Islet of Langerhans (tissue), 1 donor: ENCODE measurements around the gene NAA15.
"Not testable (repeated sequence)": the region's sequence is repeated elsewhere in the genome, so short reads cannot be mapped to it uniquely, and the experiment has no call there.

Experiments used
- FAIRE-seq: peaks from one replicate; lab custom pipeline; 2011; peaks lifted over from hg19 to GRCh38; lab: Jason Lieb, UNC

The NAA15 gene

GRCh38 chr4:139453041-139453370 is 151.7 kb downstream of the NAA15 start:
- peak; percentile 80 for FAIRE-seq

GRCh38 chr4:139453371-139454110 is 152.2 kb downstream of the NAA15 start:
- no peak for FAIRE-seq

DNA sequence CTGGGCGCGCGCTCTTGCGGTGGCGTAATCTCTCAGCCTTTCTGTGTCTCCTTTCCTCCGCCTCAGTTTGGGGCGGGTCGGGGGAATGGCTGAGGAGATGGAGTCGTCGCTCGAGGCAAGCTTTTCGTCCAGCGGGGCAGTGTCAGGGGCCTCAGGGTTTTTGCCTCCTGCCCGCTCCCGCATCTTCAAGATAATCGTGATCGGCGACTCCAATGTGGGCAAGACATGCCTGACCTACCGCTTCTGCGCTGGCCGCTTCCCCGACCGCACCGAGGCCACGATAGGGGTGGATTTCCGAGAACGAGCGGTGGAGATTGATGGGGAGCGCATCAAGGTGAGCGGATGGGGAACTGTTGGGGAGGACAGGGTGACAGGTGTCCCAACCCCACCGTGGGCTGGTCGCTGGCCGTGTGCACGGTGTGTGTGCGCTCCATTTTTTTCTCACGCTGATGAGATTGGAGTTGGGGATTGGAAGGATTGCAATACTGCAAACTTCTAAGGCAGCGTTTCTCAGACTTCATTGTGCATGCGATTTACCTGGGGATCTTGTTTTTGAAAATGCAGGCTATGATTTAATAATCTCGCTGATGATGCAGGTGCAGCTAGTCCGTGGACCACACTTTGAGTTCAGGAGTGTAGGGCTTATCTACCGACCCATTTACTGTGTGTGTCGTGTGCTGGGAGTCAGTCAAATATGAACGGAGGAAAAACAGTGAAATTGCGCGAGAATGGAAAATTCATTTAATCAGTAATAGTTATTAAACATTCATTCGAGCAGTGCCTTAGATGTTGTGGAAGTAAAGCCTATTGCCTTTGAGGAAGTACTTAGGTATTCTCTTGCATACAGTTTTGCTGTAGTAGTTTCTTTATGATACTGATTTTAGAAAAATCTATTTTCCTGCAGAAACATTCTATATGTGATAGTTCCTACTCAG is 153.1 kb downstream of the NAA15 start, which contains the start of gene RAB33B:
Gene RAB33B, plus strand, starts transcription at position 11 of the 935 bp plus-strand sequence. Its CDS starts 75 bp downstream, at position 86.
- no peak for FAIRE-seq

- FAIRE-seq = no peak
Observed at GRCh38 chr4:139455126-139455538, 153.8 kb downstream of the NAA15 start.

DNA sequence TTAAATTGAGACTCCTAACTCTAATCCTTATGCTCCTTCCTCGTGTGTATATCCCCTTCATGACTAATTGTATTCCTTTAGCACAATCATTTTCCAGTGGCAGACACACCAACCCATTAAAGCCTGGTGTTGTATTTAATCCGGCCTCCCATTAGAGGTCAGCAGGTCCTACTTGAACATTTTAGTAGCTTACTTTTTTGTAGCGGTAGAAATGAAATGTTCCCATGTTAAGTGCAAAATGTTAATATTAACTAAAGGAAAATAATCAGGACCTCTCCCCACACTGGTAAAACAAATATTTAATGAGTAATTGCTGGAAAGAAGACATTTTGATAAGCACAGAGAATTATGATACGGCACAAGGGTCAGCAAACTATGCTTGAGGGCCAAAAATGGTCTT is 156.0 kb downstream of the NAA15 start:
- peak; percentile 30 for FAIRE-seq

DNA sequence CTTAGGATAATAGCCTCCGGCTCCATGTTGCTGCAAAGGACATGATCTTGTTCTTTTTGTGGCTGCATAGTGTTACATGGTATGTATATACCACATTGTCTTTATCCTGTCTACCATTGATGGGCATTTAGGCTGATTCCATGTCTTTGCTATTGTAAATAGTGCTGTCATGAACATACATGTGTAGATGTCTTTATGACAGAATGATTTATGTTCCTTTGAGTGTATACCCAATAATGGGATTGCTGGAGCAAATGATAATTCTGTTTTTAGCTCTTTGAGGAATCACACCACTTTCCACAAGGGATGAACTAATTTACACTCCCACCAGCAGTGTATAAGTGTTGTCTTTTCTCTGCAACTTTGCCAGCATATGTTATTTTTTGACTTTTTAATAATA is 157.2 kb downstream of the NAA15 start:
- no peak for FAIRE-seq

DNA sequence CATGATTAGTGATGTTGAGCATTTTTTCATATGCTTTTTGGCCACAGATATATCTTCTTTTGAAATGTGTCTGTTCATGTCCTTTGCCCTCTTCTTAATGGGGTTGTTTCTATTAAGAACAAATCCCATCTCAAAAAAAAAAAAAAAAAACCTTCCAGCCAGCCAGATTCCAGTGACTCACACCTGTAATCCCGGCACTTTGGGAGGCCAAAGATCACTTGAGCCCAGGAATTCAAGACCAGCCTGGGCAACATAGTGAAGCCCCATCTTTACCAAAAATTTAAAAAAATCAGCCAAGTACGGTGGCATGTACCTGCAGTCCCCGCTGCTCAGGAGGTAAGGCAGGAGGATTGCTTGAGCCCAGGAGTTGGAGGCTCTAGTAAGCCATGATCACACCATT is 157.7 kb downstream of the NAA15 start:
- no peak for FAIRE-seq

DNA sequence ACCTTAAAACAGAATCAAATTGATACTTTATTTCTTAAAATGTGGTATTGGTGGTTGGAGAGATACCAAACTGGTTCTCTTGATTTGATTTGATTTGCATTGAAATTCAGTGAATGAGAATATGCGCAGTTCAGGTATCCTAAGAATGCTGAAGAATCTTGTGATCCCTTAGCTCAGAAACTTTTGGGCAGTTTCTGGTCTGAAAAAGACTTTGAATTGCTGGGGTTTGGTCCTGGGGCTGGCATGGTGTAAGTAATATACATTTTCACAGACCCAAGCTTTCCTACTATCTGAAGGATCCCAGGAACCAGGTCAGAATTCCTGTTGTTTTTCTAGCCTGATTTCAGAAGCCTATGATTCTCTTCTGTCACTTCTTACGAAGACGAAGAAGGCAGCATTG is 159.3 kb downstream of the NAA15 start:
- FAIRE-seq = no peak

DNA sequence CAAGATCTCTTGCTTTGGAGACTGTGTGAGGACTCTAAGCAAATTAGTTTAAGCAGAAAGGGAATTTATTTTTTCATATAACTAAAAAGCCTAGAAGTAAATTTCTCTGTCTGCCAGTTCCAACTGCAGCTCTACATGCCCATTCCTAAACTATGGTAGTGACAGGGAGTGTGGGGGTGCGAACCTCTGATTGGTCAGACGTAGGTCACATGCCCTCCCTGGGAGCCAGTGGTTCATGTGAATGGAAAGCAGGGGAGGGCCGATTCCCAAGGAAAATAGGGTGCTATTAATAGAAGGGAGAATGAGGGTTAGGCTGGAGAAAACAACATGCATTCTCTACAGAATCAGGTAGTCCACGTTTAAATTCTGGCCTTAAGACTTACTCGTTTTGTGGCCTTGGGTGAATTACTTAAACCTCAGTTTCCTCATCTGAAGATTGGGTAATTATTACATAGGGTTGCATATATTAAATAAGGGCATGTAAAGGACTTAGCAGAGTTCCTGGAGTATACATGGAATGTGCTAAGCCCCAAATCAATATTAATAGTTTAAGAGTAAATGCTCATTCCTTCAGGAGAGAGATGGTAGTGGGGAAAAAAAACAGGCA is 159.8 kb downstream of the NAA15 start:
- FAIRE-seq = no peak

DNA sequence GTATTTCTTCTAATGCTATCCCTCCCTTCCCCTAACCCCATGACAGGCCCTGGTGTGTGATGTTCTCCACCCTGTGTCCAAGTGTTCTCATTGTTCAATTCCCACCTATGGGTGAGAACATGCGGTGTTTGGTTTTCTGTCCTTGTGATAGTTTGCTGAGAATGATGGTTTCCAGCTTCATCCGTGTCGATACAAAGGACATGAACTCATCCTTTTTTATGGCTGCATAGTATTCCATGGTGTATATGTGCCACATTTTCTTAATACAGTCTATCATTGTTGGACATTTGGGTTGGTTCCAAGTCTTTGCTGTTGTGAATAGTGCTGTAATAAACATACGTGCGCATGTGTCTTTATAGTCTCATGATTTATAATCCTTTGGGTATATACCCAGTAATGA is 163.2 kb downstream of the NAA15 start:
- FAIRE-seq = not testable (repeated sequence)

DNA sequence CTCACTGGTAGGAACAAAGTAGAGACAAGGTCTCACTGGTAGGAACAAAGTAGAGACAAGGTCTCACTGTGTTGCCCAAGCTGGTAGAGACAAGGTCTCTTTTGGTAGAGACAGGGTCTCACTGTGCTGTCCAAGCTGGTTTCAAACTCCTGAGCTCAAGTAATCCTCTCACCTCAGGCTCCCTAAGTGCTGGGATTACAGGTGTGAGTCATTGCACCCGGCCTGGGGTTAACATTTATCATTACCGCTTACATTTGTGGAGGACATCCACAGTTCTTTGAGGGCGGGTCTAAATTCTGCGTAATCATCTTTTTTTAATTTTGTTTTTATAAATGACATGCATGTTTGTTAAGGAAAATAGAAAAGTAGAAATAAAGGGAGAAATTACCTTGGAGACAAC is 164.6 kb downstream of the NAA15 start:
- no peak for FAIRE-seq

DNA sequence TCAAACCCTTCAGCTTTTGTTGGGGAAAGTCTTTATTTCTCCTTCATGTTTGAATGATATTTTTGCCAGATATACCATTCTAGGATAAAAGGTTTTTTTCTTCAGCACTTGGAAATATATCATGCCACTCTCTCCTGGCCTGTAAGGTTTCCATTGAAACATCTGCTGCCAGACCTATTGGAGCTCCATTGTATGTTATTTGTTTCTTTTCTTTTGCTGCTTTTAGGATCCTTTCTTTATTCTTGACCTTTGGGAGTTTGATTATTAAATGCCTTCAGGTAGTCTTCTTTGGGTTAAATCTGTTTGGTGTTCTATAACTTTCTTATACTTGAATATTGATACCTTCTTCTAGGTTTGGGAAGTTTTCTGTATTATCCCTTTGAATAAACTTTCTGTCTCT is 167.5 kb downstream of the NAA15 start:
- FAIRE-seq = not testable (repeated sequence)

DNA sequence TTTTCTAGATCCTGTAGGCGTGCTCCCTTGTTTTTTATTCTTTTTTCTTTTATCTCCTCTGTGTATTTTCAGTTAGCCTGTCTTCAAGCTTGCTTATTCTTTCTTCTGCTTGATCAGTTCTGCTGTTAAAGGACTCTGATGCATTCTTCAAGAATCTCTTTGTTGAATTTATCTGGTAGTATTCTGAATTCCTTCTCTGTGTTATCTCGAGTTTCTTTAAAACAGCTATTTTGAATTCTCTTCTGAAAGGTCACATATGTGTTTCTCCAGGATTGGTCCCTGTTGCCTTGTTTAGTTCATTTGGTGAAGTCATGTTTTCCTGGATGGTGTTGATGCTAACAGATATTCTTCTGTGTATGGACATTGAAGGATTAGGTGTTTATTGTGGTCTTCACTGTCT is 167.9 kb downstream of the NAA15 start:
- FAIRE-seq = no peak
